ENCODE results near the gene GPN2. TPM values are rescaled to one million over a fixed set of nuclear protein-coding genes. Genes with fewer than 3 reads are reported as not detected.

GPN2 gene
- total and polyA plus RNA-seq, 2 donors (not counting 1 experiment from before 2014, with no cell fraction given), result 15.2 to 43.5 TPM

DNA sequence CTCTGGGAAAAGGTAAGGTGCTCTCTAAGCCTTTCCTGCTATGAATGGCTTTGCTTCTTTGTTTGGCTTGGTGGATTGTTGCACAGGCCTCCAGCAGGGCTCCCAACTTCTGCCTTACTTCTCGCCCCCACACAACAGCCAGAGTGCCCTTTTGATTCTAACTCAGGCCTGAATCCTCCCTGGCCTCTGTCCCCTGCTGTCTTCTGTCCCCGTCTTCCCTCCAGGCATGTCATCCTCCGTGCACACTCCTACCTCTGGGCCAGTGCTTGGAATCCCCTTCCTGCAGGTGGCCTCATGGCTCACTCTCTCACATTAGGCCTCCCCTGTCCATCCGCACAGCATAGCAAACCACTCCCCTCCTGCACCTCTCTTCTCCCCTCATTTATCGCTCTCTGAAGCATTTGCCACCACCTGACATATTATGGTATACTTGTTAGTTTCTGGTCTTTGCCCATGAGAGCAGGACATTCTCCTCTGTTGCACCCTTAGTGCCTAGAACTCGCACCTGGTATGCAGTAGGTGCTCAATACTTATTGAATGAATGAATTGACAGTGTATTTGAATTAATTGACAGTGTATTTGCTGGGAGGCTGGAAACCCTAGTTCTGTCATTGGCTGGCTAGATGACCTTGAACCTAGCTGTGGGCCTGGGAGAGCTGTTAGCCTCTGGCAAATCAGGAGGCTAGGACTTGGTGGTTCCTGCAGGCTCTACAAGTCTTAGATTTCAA is 60.7 kb downstream of the GPN2 start:
- Histone ChIP-seq H3K27me3 (replicated peaks in 1 of 4; ENCODE audit: control extremely low read depth in 1 of 4, control insufficient read depth in 3 of 4, insufficient read depth in 4 of 4, low read length in 3 of 4) (peaks cover 0 to 6% (median 0%) of the 10 kb centered on the region in 4 experiments), H3K4me2 (replicated peaks; ENCODE audit: low read depth, low read length, poor library complexity, severe bottlenecking) (peak overlapping the region; percentile 36), H3K4me3 (ENCODE audit: control extremely low read depth in 1 of 5, extremely low read depth in 1 of 5, insufficient read depth in 1 of 5, low read depth in 2 of 5, low read length in 4 of 5) (peak overlapping the region in 1 of 5 experiments; percentile 39), H3K27ac (ENCODE audit: low read length in 2 of 2) (peak overlapping the region in 1 of 2 donors; percentile 54), H2AFZ (ENCODE audit: insufficient read depth, low read depth, low read length, poor library complexity, severe bottlenecking) (no peak overlapping the region), H3K36me3 (replicated peaks in 1 of 2; ENCODE audit: control extremely low read depth in 1 of 2, control insufficient read depth in 1 of 2, extremely low read depth in 1 of 2, insufficient read depth in 2 of 2, low read length in 1 of 2) (peaks cover under 1 to 10% of the 10 kb centered on the region in 2 experiments), H4K20me1 (ENCODE audit: control insufficient read depth, insufficient read depth, low read length, poor library complexity, severe bottlenecking) (peaks cover 14% of the 10 kb centered on the region), H3K79me2 (ENCODE audit: control insufficient read depth, insufficient read depth, low read length) (peaks cover 16% of the 10 kb centered on the region), H3K9me3 (ENCODE audit: control extremely low read depth in 1 of 3, control insufficient read depth in 2 of 3, insufficient read depth in 1 of 3, low read length in 2 of 3) (no peaks in the 10 kb centered on the region), H3K9ac (ENCODE audit: low read length) (no peak overlapping the region), H3K4me1 (ENCODE audit: control insufficient read depth in 2 of 2, insufficient read depth in 2 of 2, low read length in 2 of 2) (peaks cover 47 to 69% of the 10 kb centered on the region in 2 donors)
- Mint-ChIP-seq H3K9me3 (ENCODE audit: insufficient read depth) (no peaks in the 10 kb centered on the region), H3K4me1 (peaks cover 70% of the 10 kb centered on the region), H3K27me3 (no peaks in the 10 kb centered on the region), H3K27ac (peak overlapping the region; percentile 84), H3K4me3 (peak overlapping the region; percentile 87)
- no peak for TF ChIP-seq EZH2 (IDR thresholded peaks at IDR 0.05; ENCODE audit: borderline replicate concordance, insufficient read depth, low read depth, low read length, poor library complexity, severe bottlenecking)
- TF ChIP-seq, protein P1, sequence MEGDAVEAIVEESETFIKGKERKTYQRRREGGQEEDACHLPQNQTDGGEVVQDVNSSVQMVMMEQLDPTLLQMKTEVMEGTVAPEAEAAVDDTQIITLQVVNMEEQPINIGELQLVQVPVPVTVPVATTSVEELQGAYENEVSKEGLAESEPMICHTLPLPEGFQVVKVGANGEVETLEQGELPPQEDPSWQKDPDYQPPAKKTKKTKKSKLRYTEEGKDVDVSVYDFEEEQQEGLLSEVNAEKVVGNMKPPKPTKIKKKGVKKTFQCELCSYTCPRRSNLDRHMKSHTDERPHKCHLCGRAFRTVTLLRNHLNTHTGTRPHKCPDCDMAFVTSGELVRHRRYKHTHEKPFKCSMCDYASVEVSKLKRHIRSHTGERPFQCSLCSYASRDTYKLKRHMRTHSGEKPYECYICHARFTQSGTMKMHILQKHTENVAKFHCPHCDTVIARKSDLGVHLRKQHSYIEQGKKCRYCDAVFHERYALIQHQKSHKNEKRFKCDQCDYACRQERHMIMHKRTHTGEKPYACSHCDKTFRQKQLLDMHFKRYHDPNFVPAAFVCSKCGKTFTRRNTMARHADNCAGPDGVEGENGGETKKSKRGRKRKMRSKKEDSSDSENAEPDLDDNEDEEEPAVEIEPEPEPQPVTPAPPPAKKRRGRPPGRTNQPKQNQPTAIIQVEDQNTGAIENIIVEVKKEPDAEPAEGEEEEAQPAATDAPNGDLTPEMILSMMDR (IDR thresholded peaks at IDR 0.05), result no peak
- POLR2A ChIA-PET, result no interaction called here
- 97% methylated on average over 5 of the region's 6 CpGs for WGBS (ENCODE audit: insufficient coverage)
- DNase-seq, result no peak
- CTCF ChIA-PET, result interaction anchor here (1.2 to 4.4 kb wide), 4 partner anchors 9 to 36 kb away, joined by 7 to 19 read pairs (median 12); no protein-coding TSS in a partner anchor
- ATAC-seq (ENCODE audit: low read depth), result no peak
- intact Hi-C loops (cut with micrococcal nuclease), result no loop called here

Data from B cell (primary cell).